GM12872 (cell line): Measurements from ENCODE around the gene GSC2.

ENCODE experiments used
- TF ChIP-seq, protein P1 (sequence below): IDR thresholded peaks from 3 replicates; pipeline ENCODE4 v1.5.1; 2011; ENCODE audit warnings: low read depth, mild to moderate bottlenecking, low read length, moderate library complexity; ENCODE audit not compliant: insufficient read depth

GSC2 gene

DNA sequence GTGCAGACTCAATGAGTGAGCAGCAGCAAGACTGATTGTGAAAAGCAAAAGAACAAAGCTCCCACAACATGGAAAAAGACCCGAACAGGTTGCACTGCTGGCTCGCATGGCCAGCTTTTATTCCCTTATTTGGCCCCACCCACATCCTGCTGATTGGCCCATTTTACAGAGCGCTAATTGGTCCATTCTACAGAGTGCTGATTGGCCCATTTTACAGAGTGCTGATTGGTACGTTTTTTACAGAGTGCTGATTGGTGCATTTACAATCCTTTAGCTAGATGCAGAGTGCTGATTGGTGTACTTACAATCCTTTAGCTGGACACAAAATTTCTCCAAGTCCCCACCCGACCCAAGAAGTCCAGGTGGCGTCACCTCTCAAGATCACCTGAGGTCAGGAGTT lies 43.8 kb upstream of the GSC2 start:
- TF ChIP-seq, protein P1, sequence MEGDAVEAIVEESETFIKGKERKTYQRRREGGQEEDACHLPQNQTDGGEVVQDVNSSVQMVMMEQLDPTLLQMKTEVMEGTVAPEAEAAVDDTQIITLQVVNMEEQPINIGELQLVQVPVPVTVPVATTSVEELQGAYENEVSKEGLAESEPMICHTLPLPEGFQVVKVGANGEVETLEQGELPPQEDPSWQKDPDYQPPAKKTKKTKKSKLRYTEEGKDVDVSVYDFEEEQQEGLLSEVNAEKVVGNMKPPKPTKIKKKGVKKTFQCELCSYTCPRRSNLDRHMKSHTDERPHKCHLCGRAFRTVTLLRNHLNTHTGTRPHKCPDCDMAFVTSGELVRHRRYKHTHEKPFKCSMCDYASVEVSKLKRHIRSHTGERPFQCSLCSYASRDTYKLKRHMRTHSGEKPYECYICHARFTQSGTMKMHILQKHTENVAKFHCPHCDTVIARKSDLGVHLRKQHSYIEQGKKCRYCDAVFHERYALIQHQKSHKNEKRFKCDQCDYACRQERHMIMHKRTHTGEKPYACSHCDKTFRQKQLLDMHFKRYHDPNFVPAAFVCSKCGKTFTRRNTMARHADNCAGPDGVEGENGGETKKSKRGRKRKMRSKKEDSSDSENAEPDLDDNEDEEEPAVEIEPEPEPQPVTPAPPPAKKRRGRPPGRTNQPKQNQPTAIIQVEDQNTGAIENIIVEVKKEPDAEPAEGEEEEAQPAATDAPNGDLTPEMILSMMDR: no peak

DNA sequence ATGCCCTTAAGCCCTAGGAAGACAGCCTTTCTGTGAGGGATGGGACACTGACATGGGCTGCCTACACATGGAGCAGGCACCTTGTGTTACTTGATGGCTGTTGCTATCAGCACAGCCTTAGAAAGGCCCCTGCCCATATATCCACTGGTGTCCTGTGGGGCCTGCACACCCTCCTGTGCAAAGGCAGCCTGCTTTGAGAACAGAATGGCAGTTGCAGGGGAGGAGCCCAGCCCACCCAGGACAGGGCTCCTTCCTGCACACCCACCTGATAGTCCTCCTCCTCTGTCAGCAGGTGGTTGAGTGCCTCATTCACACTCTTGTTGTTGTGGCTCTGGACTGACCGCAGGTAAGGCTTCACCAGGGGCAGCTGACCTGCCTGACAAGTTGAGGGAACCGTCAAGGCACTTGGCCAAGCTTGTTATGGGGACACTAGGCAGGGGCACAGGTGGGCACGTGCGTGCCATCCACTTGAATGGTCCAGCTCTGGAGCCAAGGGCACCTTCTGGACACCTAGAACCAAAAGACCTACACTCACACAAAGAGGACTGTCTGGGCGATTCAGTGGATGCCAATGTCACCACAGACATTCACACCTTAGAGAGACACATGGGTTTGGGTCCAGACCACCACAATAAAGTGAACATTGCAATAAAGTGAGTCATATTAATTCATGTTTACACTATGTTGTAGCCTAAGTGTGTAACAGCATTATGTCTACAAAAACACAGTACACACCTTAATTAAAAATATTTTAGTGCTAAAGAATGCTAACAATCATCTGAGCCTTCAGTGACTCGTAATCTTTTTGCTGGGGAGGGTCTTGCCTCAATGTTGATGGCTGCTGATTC lies 37.8 kb upstream of the GSC2 start:
- TF ChIP-seq, protein P1: no peak

DNA sequence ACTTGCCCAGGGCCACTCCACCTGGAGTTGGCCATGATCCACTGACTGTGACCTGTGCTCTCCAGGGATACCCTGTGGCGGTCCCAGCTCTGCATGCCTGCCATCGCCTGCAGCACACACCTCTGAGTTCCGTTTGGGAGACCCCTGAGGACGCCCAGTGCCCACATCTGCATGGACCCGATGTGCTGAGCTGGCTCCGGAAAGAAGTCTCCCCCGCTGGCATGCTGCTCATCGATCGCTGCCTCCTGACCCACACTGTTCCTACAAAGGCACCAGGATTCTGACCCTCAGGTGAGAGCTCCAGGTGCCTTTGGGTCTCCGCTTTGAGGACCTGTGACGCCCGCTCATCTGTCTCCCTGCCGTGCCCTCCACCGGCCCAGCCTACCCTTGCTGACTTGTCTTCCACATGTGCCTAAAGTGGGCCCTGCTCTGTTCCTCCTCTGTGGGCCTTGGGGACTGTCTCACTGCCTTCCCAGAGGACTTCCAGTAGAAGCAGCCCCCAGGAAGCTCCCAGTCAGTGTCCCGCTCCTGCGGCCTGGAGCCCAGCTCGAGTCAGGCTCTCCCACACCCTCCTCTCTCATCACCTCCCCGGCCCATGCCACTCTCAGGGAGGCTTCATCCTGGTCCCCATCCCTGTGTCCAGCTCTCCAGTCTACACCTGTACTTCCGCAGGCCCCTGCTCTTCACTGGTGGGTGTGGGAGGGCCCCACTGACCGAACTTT lies 34.3 kb upstream of the GSC2 start:
- TF ChIP-seq, protein P1: no peak

DNA sequence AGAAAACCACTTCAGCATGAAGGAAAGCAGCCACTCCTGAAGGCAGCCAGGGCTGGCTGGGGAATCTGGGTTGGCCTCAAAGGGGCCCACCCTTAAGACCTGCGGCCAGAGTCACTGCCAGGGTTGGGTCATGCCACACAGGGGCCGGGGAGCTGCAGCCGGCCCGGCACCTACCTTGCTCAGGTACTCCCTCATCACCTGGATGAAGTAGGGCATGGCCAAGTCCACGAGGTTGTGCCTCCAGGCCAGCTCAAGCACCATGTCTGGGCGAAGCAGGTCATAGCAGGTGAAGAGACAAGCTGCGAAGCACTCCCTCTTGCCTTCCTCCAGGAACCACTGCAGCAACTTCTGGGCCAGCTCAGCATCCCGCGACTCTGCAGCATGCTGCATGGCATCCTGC lies 33.1 kb upstream of the GSC2 start:
- TF ChIP-seq, protein P1: no peak

DNA sequence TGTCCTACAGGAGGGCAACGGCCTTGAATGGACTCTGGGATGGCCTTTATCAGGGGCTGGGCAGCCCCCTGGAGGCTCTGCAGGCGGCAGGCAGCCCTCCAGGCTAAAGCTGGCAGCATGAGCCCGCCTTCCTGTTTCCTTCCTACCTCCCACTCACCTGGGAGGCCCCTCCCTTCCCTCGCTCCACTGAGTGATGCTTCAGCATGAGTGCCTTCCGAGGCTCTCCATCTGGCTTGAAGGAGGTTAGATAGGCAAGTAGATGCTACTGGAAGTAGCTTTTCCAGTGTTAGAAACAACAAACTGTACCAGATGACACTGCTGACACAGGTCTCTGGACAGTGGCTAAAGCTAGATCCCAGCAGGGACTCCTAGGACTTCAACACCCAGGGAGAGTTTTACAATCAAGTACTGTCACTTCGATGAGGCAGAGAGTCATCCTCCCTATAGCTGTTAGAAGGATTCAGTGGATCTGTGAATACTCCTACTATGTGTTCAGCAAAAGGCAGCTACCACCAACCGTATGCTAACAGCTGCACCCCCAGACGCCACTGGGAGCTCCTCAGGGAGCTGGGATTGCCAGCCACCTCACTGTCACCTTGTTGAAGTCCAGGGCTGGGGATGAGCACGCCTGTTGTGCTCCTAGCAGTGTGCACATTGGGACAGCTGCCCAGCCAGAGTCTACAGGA lies 32.5 kb upstream of the GSC2 start:
- TF ChIP-seq, protein P1: no peak

DNA sequence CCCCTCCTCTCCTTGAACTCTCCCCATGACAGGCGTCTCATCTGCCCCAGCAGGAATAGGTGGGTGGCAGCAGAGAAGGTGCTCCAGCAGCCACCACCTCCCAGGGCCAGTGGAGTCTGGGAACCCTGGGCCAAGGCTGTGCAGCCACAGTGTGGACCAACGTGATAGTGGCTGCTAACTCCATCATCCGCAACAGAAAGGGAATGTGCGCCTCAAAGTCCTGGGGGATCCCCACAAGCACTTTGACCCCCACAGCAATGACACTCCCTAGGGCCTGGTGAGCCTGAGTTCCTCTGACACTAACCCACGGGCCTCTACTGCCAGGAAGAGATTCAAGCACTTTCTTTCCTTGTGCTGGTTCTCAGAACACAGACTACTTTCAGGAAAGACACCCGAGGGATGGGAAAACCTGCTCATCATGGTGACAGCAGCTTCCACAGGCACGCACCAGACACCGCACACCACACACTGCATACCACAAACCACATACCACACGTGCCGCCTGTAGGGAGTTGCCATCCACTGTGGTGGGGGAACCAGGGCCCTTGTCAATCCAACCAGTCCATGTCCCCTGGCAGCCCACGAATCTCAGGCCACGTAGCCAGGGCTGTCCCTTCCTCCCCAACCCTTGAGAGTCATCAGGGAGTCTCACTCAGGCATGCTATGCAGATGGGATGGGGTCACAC lies 31.8 kb upstream of the GSC2 start:
- TF ChIP-seq, protein P1: no peak
